ENCODE data around the gene BCO2.
"Not testable (repeated sequence)": the region's sequence is repeated elsewhere in the genome, so short reads cannot be mapped to it uniquely, and the experiment has no call there.

The BCO2 gene, protein sequence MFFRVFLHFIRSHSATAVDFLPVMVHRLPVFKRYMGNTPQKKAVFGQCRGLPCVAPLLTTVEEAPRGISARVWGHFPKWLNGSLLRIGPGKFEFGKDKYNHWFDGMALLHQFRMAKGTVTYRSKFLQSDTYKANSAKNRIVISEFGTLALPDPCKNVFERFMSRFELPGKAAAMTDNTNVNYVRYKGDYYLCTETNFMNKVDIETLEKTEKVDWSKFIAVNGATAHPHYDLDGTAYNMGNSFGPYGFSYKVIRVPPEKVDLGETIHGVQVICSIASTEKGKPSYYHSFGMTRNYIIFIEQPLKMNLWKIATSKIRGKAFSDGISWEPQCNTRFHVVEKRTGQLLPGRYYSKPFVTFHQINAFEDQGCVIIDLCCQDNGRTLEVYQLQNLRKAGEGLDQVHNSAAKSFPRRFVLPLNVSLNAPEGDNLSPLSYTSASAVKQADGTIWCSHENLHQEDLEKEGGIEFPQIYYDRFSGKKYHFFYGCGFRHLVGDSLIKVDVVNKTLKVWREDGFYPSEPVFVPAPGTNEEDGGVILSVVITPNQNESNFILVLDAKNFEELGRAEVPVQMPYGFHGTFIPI

DNA sequence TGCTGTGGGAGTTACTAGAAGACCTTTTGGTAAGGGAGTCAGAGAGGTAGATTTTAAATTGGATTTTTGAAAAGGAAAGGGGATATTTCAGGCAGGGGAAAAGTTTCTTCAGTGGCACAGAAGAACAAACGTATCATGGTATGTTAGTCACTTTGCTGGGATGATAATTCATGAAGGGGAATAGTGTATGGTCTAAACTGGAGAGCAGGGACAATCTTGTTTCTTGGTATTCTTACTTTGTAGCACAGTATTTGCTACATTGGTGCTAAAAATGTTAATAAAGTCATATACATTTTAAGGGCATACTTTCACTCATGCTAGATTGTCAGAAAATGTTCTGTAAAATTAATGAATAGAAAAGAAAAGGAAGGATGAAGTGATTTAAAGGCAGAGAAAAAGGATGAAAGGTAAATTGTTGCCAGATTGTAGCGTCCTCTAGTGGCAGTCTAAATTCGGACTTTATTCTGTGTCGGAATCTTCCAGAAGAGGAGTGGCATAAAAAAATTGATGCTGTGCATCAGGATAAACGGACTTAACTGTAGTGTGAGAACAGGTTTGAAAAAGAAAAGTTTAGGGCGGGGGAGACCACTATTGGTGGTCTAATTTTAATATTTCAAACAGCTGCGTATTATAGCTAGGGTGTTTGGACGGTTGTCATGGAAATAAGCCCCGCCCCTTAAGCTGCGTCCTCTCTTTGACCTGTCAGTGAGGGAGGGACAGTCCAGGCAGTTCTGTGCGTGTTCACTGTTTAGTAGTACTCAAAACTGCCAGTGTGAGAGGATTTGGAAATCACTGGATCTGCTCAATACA, at the start of gene BCO2:
Gene BCO2, plus strand, starts transcription at position 724 of the 810 bp plus-strand sequence. CDS start 90 bp downstream, outside the sequence.
- DNase-seq, result peak; percentile 7

GRCh38 chr11:112127056-112127455, 48.3 kb upstream of the BCO2 start:
- no peak for DNase-seq

- peak; percentile 27 for DNase-seq
These were observed 46.7 kb upstream of the BCO2 start for GRCh38 chr11:112128483-112129121.

DNA sequence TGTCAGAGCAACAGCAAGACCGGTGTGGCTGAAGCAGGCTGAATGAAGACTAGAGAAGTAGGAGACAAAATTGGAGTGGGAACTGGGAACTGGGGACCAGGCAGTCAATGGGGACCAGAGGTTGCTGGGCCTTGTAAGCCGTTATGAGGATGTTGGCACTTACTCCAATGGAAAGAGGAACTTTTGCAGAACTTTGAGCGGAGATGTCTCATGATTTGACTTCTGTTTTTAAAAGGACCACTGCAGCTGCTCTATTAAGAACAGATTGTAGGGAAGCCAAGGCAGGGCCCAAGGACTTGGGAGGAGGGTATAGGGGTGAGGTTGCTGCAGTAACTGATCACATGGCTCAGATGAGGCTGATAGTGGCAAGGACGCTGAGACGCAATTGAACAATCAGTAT, 45.7 kb upstream of the BCO2 start:
- no peak for DNase-seq

GRCh38 chr11:112132737-112133136, 42.6 kb upstream of the BCO2 start:
- DNase-seq, result no peak

GRCh38 chr11:112134473-112134872, 40.8 kb upstream of the BCO2 start:
- DNase-seq, result no peak

DNA sequence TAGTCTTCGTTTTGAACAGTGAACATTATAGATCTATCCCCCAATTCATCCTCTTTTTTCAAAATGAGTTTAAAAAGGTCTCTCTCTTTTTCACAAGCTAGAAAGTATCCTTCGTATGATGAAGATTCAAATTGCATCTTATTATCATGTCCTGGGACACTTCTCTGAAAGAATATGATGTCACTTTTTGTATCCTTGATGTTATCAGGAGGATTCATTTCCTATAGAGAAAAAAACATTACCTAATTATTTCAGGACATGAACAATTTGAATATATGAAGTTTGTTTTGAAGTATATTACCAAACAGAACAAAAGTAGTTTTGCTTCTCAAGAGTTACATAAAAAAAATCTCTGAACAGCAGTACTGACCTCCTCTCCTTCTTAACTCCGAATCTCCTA, 31.7 kb upstream of the BCO2 start:
- DNase-seq, result no peak

DNA sequence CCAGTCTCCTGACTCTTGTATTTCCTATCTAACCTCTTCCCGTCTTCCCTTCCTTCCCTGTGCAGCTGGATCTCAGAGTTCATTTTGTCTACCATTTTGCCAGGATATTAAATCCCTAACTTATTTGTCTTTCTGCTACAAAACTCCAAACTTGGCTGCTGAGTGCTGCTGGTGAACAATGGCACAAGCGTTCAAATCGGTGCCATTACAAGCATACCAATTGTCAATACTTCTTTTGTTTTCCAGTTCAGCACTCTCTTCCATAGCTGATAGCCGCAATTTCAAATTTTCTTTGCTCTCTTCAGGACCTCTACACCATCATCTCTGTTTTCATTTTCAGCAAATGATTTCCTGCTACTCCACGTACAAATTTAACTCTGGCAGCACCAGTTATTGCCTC, 24.8 kb upstream of the BCO2 start:
- DNase-seq, result no peak

DNA sequence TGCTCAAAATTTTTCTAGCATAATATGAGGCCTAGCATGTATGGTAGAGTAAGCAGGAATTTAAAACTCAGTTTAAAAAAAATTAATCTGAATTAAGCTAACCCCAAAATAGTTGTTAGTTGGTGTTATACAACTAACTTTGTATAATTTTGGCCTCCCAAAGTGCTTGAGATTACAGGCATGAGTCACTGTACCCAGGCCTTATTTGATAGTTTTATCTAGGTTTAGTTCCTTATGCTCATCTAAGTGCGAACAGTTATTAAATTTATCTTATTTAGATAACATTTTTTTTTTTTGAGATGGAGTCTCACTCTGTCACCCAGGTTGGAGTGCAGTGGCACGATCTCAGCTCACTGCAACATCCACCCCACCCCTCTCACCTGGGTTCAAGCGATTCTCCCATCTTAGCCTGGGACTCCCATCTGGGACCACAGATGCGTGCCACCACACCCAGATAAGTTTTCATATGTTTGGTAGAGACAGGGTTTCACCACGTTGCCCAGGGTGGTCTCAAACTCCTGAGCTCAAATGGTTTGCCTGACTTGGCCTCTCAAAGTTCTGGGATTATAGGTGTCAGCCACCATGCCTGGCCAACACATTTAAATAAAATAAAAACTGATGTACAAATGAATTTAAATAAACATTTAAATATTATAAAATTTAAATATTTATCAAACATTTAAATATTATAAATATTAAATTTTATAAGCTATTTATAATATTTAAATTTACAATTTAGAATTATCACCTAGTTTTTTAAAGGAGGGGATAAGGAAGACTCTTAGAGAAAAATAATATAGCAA, 19.0 kb upstream of the BCO2 start:
- DNase-seq, result no peak

DNA sequence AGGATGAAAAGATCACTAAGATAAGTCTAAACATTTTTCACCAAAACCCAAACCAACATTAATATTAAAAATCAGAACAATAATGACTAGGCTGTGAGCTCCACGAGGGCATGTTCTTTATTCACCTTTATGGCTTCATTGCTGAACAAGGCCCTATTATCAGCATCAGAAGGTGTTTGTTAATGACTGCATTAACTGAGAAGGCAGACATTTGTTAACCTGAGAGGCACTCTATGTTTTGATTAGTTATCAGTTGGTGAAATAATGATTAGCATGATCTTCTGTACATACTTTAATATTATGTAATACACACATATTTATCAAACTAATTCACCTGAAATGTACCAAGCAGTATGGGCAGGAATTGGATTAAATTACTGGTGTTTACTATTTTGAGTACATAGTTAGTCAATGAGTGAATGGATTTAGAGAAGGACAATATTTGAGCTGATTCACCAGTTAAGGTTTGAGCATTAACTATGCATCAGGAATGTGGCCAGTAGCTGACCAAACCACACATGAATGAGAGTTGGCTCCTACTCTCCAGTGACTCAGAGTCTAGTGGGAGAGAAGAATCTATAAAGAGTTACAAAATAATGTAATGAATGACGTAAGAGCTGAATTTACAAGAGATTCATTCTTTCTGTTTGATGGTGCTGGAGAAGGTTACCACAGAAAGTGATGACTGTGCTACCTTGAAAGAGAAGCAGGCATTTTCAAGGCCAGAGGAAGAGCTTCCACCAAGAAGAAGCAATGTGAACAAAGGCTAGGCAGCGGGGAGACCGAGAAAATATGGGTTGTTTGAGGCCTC, 18.2 kb upstream of the BCO2 start:
- no peak for DNase-seq

DNA sequence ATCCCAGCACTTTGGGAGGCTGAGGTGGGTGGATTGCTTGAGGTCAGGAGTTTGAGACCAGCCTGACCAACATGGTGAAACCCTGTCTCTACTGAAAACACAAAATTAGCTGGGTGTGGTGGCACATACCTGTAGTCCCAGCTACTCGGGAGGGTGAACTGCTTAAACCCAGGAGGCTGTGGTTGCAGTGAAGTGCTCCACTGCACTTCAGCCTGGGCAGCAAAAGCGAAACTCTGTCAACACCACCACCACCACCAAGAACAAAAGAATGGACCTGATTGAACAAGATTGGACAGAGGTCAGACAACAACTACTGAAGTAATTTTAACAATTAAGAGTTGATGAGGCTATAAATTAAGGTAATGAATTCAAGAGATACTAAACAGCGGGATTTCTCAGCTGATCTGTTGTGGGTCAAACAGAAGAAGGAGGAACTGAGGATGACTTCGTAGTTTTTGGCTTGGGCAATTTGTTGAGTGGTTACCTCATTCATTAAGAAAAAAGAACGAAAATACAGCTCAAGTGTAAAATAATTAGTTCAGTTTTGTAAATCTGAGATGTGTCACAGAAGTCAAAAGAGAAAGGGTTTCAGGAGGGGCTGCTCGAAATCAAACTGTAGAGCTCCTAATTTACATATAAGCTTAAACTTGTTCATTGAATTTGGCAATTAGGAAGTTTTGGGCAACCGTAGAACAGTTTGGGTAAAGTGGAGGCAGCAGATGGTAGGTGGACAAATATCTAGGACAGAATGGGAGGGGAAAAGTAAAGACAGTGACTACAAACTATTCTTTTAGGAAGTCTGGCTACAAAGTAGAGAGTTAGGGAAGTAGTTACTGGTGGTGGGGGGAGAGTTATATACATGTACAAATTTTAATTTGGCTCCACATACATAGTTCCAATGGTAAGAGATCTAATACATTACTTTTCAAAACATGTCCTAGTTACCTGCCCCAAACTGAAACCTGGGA, 15.9 kb upstream of the BCO2 start:
- no peak for DNase-seq

DNA sequence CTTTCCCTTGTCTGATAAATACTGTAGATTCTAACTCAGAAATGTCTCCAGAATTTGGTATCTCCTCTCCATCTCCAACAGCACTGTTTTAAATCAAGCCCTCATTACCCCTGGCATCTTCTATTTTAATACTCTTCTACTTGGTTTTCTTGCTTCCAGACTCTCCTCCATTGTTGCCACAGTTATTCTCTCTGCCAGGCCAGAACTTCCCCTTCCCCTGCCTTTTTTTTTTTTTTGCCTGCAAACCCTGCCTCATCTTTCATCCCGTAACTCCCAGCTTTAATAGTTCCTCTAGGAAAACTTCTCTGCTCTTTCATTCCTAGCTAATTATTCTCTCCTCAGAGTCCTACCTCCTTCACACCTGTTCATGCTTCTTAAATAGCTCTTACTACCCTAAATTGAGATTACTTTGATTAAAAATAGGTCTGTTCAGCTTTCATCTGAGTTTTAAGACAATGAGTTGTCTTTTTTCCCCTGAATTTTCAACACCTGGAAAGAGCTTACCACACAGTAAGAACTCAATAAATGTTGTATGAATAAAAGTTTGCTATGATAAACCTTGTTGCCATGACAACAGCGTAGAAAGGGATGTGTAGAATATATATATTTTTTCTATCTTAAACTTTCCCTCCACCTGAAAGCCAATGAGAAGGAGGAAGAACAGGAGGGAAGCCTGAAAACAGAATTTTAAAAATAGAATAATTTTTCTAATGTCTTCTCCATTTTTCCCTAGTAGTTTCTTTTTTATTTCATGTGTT, 15.0 kb upstream of the BCO2 start:
- DNase-seq, result no peak

- DNase-seq, result no peak
These were observed 14.3 kb upstream of the BCO2 start for GRCh38 chr11:112161012-112161411.

- DNase-seq, result not testable (repeated sequence)
These were observed 13.1 kb upstream of the BCO2 start for GRCh38 chr11:112162200-112162599.

DNA sequence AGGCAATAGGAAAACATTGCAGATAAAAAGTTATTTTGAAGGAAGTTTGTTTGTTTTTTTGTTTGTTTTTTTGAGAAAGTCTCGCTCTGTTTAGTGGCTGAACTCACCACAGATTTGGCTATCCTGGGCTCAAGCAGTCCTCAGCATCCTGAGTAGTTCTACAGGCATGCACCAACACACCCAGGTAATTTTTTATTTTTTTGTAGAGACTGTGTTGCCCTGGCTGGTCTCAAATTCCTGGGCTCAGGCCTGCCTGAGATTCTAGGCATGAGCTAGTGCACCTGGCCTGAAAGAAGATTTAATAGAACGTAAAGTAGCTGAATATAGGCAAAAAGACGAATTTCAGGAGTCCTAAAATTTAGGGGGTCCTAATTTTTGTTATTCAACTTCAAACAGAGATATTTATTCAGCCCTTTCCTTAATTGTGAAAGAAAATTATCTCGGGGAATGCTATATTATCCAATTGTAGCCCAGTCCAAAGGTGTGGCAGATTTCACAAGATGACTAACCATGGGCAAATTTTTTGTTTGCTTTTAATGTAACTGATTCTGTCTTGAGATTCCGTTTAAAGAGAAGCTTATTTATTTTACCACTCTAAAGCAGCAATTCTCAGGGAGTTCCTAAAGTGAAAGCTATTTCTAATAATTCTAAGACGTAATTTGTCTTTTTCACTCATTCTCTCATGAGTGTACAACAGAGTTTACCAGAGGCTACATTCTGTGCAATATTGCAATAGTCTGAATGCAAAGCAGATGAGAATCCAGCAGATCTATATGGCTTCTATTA, 12.4 kb upstream of the BCO2 start:
- DNase-seq, result no peak

- DNase-seq, result no peak
These were observed 11.2 kb upstream of the BCO2 start, which contains the start of gene IL18 for GRCh38 chr11:112163875-112164685. Gene IL18, minus strand, starts transcription at chr11:112164094. Its CDS starts 9,041 bp downstream, at chr11:112155053.

GRCh38 chr11:112165049-112165448, 10.3 kb upstream of the BCO2 start:
- DNase-seq, result no peak

DNA sequence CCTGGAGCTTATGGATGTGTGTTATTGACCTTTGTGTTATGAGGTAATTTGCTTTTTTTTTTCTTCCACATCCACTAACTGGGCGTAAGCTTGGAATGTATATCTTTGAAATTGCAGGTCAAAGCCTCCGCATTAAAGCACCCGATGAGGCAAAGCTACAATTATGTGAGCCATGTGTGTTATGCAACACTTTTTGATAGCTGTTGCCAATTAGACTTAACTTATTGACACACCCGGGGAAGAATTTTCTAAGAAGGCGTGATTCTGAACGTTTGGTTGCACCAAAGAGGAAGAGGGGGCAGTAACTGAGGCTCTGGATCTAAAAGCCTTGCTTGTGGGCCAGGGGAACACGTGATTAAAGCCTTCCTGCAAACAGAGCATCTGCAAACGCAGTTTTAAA, 8.8 kb upstream of the BCO2 start:
- DNase-seq, result no peak

Measured in NCI-H510A (cell line).